ENCODE results near the gene PRKAG2.

GRCh38 chr7:151647006-151647405 lies 229.9 kb downstream of the PRKAG2 start:
- TF ChIP-seq POLR2A (IDR thresholded peaks at IDR 0.05) (no peak), CTCF (IDR thresholded peaks at IDR 0.05) (no peak)
